HepG2 (cell line): ENCODE measurements around the gene TEX51. TPM values are rescaled to one million over a fixed set of nuclear protein-coding genes. Genes with fewer than 3 reads are reported as not detected.

Experiments
- KDM5A ChIP-seq: fragments of 200-600 bp; sonication (generic); IDR thresholded peaks from 2 replicates; pipeline ENCODE4 v1.7.0; 2018; ENCODE audit warnings: antibody characterized with exemption, mild to moderate bottlenecking, low read length, borderline replicate concordance
- NFIC ChIP-seq: IDR thresholded peaks from 2 replicates; pipeline ENCODE4 v1.6.1; 2012; ENCODE audit warnings: mild to moderate bottlenecking, low read length, inconsistent platforms
- SMARCE1 ChIP-seq: fragments of 450-650 bp; IDR thresholded peaks from 2 replicates; pipeline ENCODE4 v1.6.1; 2017; ENCODE audit warnings: borderline replicate concordance
- U2AF1 ChIP-seq: fragments of 200-400 bp; formaldehyde crosslinking; optimal IDR thresholded peaks from 2 replicates; pipeline ENCODE3; 2017; ENCODE audit warnings: mild to moderate bottlenecking, low read depth, low read length
- ZNF30 ChIP-seq: sonication (generic); formaldehyde crosslinking; IDR thresholded peaks from 2 replicates; pipeline ENCODE4 v1.5.0; 2020; ENCODE audit warnings: mild to moderate bottlenecking, missing genetic modification reagents
- polyA plus RNA-seq, 8 experiments: library from polyadenylated mRNA; depleted of rRNA in 3 of 8; stranded (reverse) in 7 of 8; unstranded in 1 of 8; fragments of >200 nt; fragmentation: Illumina TruSeq in 4 of 8; extraction: Trizol in 4 of 8; gene quantifications; 2 replicates each; pipeline versions ENCODE4 v1.2.1 to v1.2.3, GENCODE V29; 2011 to 2016; ENCODE audit warnings: low read depth in 4 of 8, missing spikeins in 1 of 8, mixed read lengths in 1 of 8; ENCODE audit not compliant: insufficient read depth in 1 of 8
- total RNA-seq, 5 experiments: library from RNA; depleted of rRNA; stranded (reverse); fragments of >200 nt; fragmentation: Illumina TruSeq; extraction: Trizol; gene quantifications; 2 replicates each; pipeline ENCODE4 v1.2.3, GENCODE V29; 2016; ENCODE audit warnings: low read depth in 1 of 5
- TF ChIP-seq, protein P1 (sequence below): sonication (generic); formaldehyde crosslinking; IDR thresholded peaks from 2 replicates; pipeline ENCODE4 v1.4.0; 2020; ENCODE audit warnings: mild to moderate bottlenecking, missing genetic modification reagents
- TF ChIP-seq, protein P2 (sequence below): sonication (generic); formaldehyde crosslinking; IDR thresholded peaks from 2 replicates; pipeline ENCODE4 v1.4.0; 2020; ENCODE audit warnings: mild to moderate bottlenecking, low read depth, missing genetic modification reagents

TEX51 gene
- total and polyA plus RNA-seq, 2 of the 13 experiments (the other 11 are each of a cell fraction or from before 2014, with no cell fraction given), result not detected

GRCh38 chr2:126857502-126857901 is 41.2 kb upstream of the TEX51 start (continued):
- TF ChIP-seq, protein P1, sequence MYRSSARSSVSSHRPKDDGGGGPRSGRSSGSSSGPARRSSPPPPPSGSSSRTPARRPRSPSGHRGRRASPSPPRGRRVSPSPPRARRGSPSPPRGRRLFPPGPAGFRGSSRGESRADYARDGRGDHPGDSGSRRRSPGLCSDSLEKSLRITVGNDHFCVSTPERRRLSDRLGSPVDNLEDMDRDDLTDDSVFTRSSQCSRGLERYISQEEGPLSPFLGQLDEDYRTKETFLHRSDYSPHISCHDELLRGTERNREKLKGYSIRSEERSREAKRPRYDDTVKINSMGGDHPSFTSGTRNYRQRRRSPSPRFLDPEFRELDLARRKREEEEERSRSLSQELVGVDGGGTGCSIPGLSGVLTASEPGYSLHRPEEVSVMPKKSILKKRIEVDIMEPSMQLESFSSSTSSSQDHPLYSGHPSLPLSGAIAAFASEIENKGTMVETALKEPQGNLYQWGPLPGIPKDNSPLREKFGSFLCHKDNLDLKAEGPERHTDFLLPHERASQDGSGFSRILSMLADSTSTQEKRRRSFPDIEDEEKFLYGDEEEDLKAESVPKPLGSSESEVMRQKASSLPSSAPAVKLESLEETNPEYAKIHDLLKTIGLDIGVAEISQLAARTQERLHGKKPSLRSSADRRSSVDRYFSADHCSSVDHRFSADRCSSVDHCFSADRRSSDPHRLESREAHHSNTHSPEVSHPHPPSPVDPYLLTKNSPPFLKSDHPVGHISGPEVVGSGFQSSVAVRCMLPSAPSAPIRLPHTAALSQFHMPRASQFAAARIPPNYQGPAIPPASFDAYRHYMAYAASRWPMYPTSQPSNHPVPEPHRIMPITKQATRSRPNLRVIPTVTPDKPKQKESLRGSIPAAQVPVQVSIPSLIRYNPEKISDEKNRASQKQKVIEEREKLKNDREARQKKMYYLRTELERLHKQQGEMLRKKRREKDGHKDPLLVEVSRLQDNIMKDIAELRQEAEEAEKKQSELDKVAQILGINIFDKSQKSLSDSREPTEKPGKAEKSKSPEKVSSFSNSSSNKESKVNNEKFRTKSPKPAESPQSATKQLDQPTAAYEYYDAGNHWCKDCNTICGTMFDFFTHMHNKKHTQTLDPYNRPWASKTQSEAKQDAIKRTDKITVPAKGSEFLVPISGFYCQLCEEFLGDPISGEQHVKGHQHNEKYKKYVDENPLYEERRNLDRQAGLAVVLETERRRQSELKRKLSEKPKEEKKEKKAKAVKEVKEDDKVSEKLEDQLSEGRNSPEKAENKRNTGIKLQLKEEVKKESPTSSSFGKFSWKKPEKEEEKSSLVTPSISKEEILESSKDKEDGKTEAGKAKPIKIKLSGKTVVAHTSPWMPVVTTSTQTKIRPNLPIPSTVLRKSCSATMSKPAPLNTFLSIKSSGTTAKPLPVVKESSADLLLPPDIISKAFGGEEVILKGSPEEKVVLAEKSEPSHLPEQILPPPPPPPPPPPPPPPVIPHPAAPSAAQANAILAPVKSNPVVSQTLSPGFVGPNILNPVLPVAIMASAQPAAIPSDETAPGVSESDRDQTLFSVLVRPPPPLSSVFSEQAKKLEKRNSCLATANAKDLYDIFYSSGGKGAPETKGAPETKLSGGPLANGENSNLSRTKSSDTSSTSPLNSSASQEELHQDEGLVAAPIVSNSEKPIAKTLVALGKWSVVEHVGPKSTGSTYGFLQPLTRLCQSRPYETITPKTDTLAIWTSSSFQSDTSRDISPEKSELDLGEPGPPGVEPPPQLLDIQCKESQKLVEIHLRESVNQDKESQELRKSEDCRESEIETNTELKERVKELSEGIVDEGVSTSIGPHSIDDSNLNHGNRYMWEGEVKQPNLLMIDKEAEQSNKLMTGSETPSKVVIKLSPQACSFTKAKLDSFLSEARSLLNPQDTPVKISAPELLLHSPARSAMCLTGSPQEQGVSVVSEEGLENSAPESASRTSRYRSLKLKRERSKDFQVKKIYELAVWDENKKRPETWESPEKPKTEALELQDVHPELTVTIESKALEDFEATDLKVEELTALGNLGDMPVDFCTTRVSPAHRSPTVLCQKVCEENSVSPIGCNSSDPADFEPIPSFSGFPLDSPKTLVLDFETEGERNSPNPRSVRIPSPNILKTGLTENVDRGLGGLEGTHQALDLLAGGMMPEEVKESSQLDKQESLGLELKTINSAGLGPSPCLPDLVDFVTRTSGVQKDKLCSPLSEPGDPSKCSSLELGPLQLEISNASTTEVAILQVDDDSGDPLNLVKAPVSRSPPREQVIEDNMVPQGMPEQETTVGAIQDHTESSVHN (CRISPR knock-in tag), result no peak
- no peak for TF ChIP-seq U2AF1
- TF ChIP-seq NFIC, result no peak
- no peak for TF ChIP-seq ZNF30 (CRISPR knock-in tag)
- TF ChIP-seq, protein P2, sequence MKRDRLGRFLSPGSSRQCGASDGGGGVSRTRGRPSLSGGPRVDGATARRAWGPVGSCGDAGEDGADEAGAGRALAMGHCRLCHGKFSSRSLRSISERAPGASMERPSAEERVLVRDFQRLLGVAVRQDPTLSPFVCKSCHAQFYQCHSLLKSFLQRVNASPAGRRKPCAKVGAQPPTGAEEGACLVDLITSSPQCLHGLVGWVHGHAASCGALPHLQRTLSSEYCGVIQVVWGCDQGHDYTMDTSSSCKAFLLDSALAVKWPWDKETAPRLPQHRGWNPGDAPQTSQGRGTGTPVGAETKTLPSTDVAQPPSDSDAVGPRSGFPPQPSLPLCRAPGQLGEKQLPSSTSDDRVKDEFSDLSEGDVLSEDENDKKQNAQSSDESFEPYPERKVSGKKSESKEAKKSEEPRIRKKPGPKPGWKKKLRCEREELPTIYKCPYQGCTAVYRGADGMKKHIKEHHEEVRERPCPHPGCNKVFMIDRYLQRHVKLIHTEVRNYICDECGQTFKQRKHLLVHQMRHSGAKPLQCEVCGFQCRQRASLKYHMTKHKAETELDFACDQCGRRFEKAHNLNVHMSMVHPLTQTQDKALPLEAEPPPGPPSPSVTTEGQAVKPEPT (CRISPR knock-in tag), result no peak
- TF ChIP-seq SMARCE1, result no peak
- no peak for TF ChIP-seq KDM5A
- TF ChIP-seq, all 625 proteins: peak for 0
